Measurements from ENCODE around the gene SLC24A4. TPM values are rescaled to one million over a fixed set of nuclear protein-coding genes. Genes with fewer than 3 reads are reported as not detected.
A peak's percentile ranks its signal among the peaks of the same experiment; 100 is the strongest.

Gene SLC24A4
- total and polyA plus RNA-seq, 12 donors: 0.08 to 0.74 (median 0.24) TPM

GRCh38 chr14:92475037-92475436 is 152.1 kb downstream of the SLC24A4 start:
- Histone ChIP-seq H3K27me3 (no peaks in the 10 kb centered on the region), H3K9me3 (peaks cover 0 to under 1% (median 0%) of the 10 kb centered on the region in 11 donors), H3K4me3 (no peak overlapping the region), H3K4me1 (peaks cover 0 to 42% (median 6%) of the 10 kb centered on the region in 9 donors), H3K27ac (peak overlapping the region in 7 of 10 donors; percentile 23 to 77 (median 51)), H3K36me3 (no peaks in the 10 kb centered on the region)
- WGBS, 2 donors: 100% methylated on average over 1 of the region's 1 CpG
- DNase-seq (no peak), ATAC-seq (no peak)
- no peak for TF ChIP-seq CTCF (IDR thresholded peaks at IDR 0.05)
- intact Hi-C loops (cut with DNase I): no loop called here

- ATAC-seq (peak; percentile 47 to 93 (median 86)), DNase-seq (peak; percentile 60 to 70)
- 62 to 69% methylated on average over 14 of the region's 14 CpGs for WGBS, 2 donors
- TF ChIP-seq CTCF (IDR thresholded peaks at IDR 0.05): no peak
- Histone ChIP-seq H3K36me3 (no peaks in the 10 kb centered on the region), H3K9me3 (no peaks in the 10 kb centered on the region), H3K4me3 (no peak overlapping the region), H3K27me3 (no peaks in the 10 kb centered on the region), H3K4me1 (peaks cover 0 to 42% (median 6%) of the 10 kb centered on the region in 9 donors), H3K27ac (peak overlapping the region in 8 of 10 donors; percentile 24 to 77 (median 58))
- intact Hi-C loops (cut with DNase I): no loop called here
These were observed 152.7 kb downstream of the SLC24A4 start for GRCh38 chr14:92475451-92476187.

DNA sequence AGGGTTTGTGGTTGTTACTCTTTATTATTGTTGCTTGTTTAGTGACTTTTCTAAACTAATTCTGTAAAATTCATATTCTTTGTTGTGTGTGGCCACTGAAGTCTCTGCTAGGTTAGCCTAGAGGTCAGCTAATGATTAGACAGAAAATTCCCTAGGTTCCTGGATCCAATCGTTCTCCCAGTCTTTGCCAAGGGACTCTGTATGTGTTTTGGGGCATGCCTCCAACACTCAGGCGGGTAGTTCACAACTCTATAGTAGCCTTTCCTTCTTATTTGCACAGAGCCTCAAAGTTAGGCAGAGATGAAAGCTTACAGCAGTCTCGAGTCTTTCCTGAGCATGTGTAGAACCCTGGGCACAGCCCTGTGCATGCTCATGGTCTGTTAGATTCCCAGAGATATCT is 157.9 kb downstream of the SLC24A4 start:
- Histone ChIP-seq H3K9me3 (no peaks in the 10 kb centered on the region), H3K4me3 (no peak overlapping the region), H3K27ac (no peak overlapping the region), H3K4me1 (peaks cover 0 to 24% (median 10%) of the 10 kb centered on the region in 9 donors), H3K27me3 (peaks cover 0 to 3% (median 0%) of the 10 kb centered on the region in 7 donors), H3K36me3 (no peaks in the 10 kb centered on the region)
- DNase-seq: no peak
- ATAC-seq: no peak
- TF ChIP-seq CTCF (IDR thresholded peaks at IDR 0.05): no peak
- intact Hi-C loops (cut with DNase I): no loop called here
- 80 to 83% methylated on average over 3 of the region's 3 CpGs for WGBS, 2 donors

GRCh38 chr14:92481386-92481785 is 158.4 kb downstream of the SLC24A4 start:
- no peaks in the 10 kb centered on the region for H3K36me3 ChIP-seq
- H3K4me3 ChIP-seq: no peak overlapping the region
- intact Hi-C loops (cut with DNase I): no loop called here
- peak in 5 of 9 donors; percentile 18 to 42 (median 31) for TF ChIP-seq CTCF (IDR thresholded peaks at IDR 0.05)
- no peak for DNase-seq
- H3K27me3 ChIP-seq: peaks cover 0 to 3% (median 0%) of the 10 kb centered on the region in 7 donors
- peak in 1 of 8 donors; percentile 38 for ATAC-seq
- H3K27ac ChIP-seq: peak overlapping the region in 1 of 10 donors; percentile 5
- H3K4me1 ChIP-seq: peaks cover 0 to 19% (median 10%) of the 10 kb centered on the region in 9 donors
- 40 to 49% methylated on average over 1 of the region's 1 CpG for WGBS, 2 donors
- no peaks in the 10 kb centered on the region for H3K9me3 ChIP-seq

Data from heart right ventricle (tissue), 16 donors.